Measurements from ENCODE around the gene LEUTX. TPM values are rescaled to one million over a fixed set of nuclear protein-coding genes. Genes with fewer than 3 reads are reported as not detected.
A peak's percentile ranks its signal among the peaks of the same experiment; 100 is the strongest.

Gene LEUTX
- total RNA-seq, 1 donor: not detected

GRCh38 chr19:39819786-39820185, 41.1 kb downstream of the LEUTX start:
- Histone ChIP-seq H3K36me3 (ENCODE audit: insufficient read depth, low read length) (no peaks in the 10 kb centered on the region), H3K4me1 (ENCODE audit: insufficient read depth, low read length) (peaks cover 10% of the 10 kb centered on the region), H3K4me3 (ENCODE audit: insufficient read depth, low read length) (no peak overlapping the region), H2AFZ (ENCODE audit: low read length) (no peak overlapping the region), H3K9me3 (ENCODE audit: low read depth, low read length) (no peaks in the 10 kb centered on the region), H3K27ac (ENCODE audit: low read depth, low read length) (no peak overlapping the region), H4K20me1 (ENCODE audit: insufficient read depth, low read length) (no peaks in the 10 kb centered on the region), H3K27me3 (ENCODE audit: insufficient read depth, low read length) (no peaks in the 10 kb centered on the region), H3K79me2 (ENCODE audit: insufficient read depth, low read length) (peaks cover 13% of the 10 kb centered on the region), H3K4me2 (ENCODE audit: insufficient read depth, low read length) (no peak overlapping the region)
- no peak for TF ChIP-seq CTCF (IDR thresholded peaks at IDR 0.05; ENCODE audit: extremely low read depth, low read depth, low read length)
- DNase-seq (ENCODE audit: insufficient read length, low spot score, missing footprints): no peak

GRCh38 chr19:39820696-39821095, 42.0 kb downstream of the LEUTX start:
- no peak for DNase-seq (ENCODE audit: insufficient read length, low spot score, missing footprints)
- H3K4me3 ChIP-seq (ENCODE audit: insufficient read depth, low read length): no peak overlapping the region
- no peak for TF ChIP-seq CTCF (IDR thresholded peaks at IDR 0.05; ENCODE audit: extremely low read depth, low read depth, low read length)
- no peak overlapping the region for H2AFZ ChIP-seq (ENCODE audit: low read length)
- H3K27me3 ChIP-seq (ENCODE audit: insufficient read depth, low read length): no peaks in the 10 kb centered on the region
- no peak overlapping the region for H3K27ac ChIP-seq (ENCODE audit: low read depth, low read length)
- H3K79me2 ChIP-seq (ENCODE audit: insufficient read depth, low read length): peaks cover 13% of the 10 kb centered on the region
- H3K36me3 ChIP-seq (ENCODE audit: insufficient read depth, low read length): no peaks in the 10 kb centered on the region
- H3K9me3 ChIP-seq (ENCODE audit: low read depth, low read length): no peaks in the 10 kb centered on the region
- no peaks in the 10 kb centered on the region for H4K20me1 ChIP-seq (ENCODE audit: insufficient read depth, low read length)
- peaks cover 7% of the 10 kb centered on the region for H3K4me1 ChIP-seq (ENCODE audit: insufficient read depth, low read length)
- H3K4me2 ChIP-seq (ENCODE audit: insufficient read depth, low read length): no peak overlapping the region

- Histone ChIP-seq H3K79me2 (ENCODE audit: insufficient read depth, low read length) (peaks cover 13% of the 10 kb centered on the region), H3K4me3 (ENCODE audit: insufficient read depth, low read length) (peak overlapping the region; percentile 93), H3K4me2 (ENCODE audit: insufficient read depth, low read length) (peak overlapping the region; percentile 99), H3K36me3 (ENCODE audit: insufficient read depth, low read length) (peaks cover 7% of the 10 kb centered on the region), H4K20me1 (ENCODE audit: insufficient read depth, low read length) (no peaks in the 10 kb centered on the region), H3K27ac (ENCODE audit: low read depth, low read length) (no peak overlapping the region), H3K27me3 (ENCODE audit: insufficient read depth, low read length) (no peaks in the 10 kb centered on the region), H2AFZ (ENCODE audit: low read length) (peak overlapping the region; percentile 95), H3K9me3 (ENCODE audit: low read depth, low read length) (no peaks in the 10 kb centered on the region), H3K4me1 (ENCODE audit: insufficient read depth, low read length) (peaks cover 7% of the 10 kb centered on the region)
- DNase-seq (ENCODE audit: insufficient read length, low spot score, missing footprints): peak; percentile 87
- TF ChIP-seq CTCF (IDR thresholded peaks at IDR 0.05; ENCODE audit: extremely low read depth, low read depth, low read length): no peak
Observed at GRCh38 chr19:39823686-39824085, 45.0 kb downstream of the LEUTX start.

GRCh38 chr19:39824143-39825092, 45.8 kb downstream of the LEUTX start:
- no peaks in the 10 kb centered on the region for H4K20me1 ChIP-seq (ENCODE audit: insufficient read depth, low read length)
- peak overlapping the region; percentile 93 for H3K4me3 ChIP-seq (ENCODE audit: insufficient read depth, low read length)
- peaks cover 13% of the 10 kb centered on the region for H3K36me3 ChIP-seq (ENCODE audit: insufficient read depth, low read length)
- no peak for TF ChIP-seq CTCF (IDR thresholded peaks at IDR 0.05; ENCODE audit: extremely low read depth, low read depth, low read length)
- H3K79me2 ChIP-seq (ENCODE audit: insufficient read depth, low read length): peaks cover 13% of the 10 kb centered on the region
- no peaks in the 10 kb centered on the region for H3K27me3 ChIP-seq (ENCODE audit: insufficient read depth, low read length)
- peaks cover 7% of the 10 kb centered on the region for H3K4me1 ChIP-seq (ENCODE audit: insufficient read depth, low read length)
- peak overlapping the region; percentile 41 for H3K27ac ChIP-seq (ENCODE audit: low read depth, low read length)
- H3K4me2 ChIP-seq (ENCODE audit: insufficient read depth, low read length): peak overlapping the region; percentile 99
- H2AFZ ChIP-seq (ENCODE audit: low read length): peak overlapping the region; percentile 95
- H3K9me3 ChIP-seq (ENCODE audit: low read depth, low read length): no peaks in the 10 kb centered on the region
- DNase-seq (ENCODE audit: insufficient read length, low spot score, missing footprints): peak; percentile 99
